ELF-1 (cell line): Measurements from ENCODE around the gene DCDC2C.

Source experiments
- DNase-seq: peaks from one replicate; pipeline ENCODE4 v3.0.0-alpha.2; 2016; ENCODE audit warnings: low read depth, low spot score

Gene DCDC2C

DNA sequence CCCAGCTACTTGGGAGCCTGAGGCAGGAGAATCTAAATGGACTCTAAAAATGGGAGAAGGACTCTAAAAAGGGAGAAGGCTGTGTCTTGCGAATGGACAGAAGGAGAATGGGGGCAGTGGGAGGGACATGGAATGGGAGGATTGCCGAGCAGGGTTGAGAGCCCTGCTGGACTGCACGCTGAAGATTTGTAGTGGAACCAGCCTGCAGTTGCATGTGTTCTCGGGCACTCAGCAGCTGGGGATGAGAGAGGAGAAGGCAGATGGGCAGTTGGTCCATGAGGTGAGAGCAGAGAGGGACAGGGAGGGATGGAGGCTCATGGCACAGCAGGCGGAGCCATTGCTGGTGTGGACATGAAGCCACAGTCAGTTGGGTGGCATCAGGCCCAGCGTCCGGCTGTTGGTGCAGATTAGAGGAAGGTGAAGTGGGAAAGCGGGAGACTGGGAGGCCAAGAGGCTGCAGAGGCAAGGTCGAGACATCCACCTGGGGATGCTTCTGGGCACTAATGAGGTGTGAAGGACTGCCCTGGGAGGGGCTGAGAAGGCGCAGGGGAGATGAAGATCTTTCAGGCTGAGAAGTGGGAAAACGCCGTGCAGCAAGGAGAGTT is 40.7 kb downstream of the DCDC2C start:
- no peak for DNase-seq

DNA sequence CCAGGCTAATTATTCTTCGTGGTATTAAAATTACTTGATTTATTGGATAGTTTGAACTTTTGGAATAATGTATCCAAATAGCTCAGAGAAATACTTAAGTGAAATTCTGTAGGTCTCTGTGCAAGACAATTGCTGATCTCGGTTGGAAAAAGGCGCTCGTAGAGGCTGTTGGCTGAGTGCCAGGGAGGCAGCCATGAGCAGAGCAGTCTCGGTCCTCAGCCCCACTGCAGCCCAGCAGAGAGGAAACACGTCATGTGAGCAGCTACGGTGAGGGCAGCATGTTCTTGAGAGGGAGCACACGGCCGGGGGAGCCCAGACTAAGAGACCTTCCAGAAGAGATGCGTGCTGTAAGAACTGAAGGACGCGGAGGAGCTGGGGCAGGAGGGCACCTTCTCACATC is 42.5 kb downstream of the DCDC2C start:
- DNase-seq, result no peak

GRCh38 chr2:3747032-3747654 is 43.8 kb downstream of the DCDC2C start:
- no peak for DNase-seq

GRCh38 chr2:3747826-3748225 is 44.5 kb downstream of the DCDC2C start:
- DNase-seq, result no peak

- DNase-seq, result no peak
Observed at GRCh38 chr2:3749201-3749600, 45.8 kb downstream of the DCDC2C start.

- no peak for DNase-seq
Observed at GRCh38 chr2:3751251-3751650, 47.9 kb downstream of the DCDC2C start.

- no peak for DNase-seq
Observed at GRCh38 chr2:3751806-3752205, 48.4 kb downstream of the DCDC2C start.

- no peak for DNase-seq
Observed at GRCh38 chr2:3752376-3752775, 49.0 kb downstream of the DCDC2C start.

GRCh38 chr2:3753561-3753960 is 50.2 kb downstream of the DCDC2C start:
- DNase-seq, result no peak

DNA sequence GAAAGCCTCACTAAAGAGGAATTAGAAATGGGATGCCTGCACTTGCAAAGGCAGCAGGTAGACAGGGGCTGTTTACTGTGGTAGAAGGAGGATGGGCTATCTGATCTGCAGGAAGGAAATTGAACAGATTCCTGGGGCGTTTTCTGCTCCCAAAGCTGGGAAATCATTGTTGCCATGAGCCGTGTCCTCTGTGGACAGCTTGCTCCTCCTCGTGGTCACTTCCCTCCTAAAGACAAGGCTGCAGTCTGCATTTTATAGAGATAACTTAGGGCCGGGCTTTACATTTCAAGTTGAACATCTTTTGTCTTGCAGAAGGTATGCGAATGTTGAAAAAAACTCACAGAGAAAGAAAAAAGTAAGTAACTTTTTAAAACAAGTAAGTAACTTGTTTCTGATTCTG is 50.9 kb downstream of the DCDC2C start:
- DNase-seq, result peak; percentile 35

DNA sequence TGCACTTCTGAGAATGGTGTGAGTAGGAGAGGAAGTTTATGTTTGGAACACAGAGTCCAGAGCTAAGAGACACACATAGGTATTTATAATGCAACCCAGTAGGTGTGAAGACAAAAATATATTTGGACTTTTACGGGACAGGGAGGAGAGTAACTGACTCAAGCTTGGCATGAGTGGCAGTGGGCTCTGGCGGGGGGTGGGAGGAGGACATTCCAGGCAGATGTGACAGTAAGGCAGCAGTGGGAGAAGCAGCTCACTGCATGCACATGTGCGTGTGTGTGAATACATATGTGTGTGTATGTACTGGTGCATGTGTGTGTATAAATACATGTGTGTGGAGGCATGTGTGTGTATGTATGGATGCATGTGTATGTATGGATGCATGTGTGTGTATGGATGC is 51.4 kb downstream of the DCDC2C start:
- no peak for DNase-seq

- no peak for DNase-seq
Observed at GRCh38 chr2:3755277-3755676, 51.9 kb downstream of the DCDC2C start.

- peak; percentile 14 for DNase-seq
Observed at GRCh38 chr2:3756306-3756705, 52.9 kb downstream of the DCDC2C start.

DNA sequence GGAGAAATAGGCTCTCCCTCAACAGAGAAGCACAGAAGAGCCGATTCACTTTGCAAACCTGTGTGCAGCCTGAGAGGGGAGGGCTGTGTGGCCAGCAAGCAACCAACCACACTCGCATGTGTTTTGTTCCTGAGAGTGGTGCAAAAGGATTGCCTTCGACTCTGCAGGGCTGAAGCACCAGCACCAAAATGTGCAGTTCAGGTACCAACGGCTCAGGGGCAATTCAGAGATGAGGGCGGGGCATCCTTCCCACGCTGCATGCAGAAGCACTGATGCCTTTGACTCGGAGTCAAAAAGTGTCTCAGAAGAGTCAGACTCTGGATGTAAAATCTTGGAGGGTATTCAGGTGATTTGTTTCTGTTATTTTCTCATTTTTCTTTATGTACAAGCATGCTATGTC is 55.5 kb downstream of the DCDC2C start:
- no peak for DNase-seq

DNA sequence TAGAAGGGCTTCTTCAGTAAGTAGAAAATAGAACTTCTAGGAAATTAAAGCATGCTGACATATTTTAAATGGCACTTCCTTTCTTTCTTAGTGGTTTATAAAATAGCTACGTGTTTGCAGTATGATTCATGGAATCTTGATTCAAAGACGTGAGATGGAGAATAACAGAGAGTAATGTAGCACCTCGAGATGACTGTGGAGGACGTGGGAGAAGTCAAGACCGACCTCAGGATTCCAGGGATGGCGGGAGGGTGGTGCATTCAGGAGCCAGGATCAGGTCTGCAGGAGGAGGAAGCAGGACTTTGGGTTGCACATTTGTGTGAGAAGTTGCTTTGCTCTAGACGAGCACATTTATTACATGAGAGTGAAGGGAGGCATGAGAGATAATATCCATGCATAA is 56.0 kb downstream of the DCDC2C start:
- DNase-seq, result no peak

- DNase-seq, result no peak
Observed at GRCh38 chr2:3759761-3760160, 56.4 kb downstream of the DCDC2C start.

DNA sequence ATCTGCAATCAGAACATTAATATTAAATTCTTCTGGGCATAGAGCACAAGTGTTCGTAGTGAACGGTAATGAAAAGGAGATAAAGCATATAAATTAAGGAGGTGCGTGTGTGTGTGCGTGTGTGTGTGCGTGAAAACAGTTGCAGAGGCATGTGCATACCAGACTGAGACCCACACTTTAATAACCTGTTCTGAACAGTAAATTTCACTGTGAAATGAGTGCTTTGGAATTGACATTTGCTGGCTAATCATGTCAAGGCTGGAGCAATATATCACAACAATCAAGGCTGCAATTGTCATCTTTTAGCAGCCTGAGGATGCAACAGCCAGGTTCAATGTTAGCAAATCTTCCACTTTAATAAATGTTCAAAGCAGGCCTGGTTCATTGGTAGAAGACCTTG is 57.9 kb downstream of the DCDC2C start:
- no peak for DNase-seq

DNA sequence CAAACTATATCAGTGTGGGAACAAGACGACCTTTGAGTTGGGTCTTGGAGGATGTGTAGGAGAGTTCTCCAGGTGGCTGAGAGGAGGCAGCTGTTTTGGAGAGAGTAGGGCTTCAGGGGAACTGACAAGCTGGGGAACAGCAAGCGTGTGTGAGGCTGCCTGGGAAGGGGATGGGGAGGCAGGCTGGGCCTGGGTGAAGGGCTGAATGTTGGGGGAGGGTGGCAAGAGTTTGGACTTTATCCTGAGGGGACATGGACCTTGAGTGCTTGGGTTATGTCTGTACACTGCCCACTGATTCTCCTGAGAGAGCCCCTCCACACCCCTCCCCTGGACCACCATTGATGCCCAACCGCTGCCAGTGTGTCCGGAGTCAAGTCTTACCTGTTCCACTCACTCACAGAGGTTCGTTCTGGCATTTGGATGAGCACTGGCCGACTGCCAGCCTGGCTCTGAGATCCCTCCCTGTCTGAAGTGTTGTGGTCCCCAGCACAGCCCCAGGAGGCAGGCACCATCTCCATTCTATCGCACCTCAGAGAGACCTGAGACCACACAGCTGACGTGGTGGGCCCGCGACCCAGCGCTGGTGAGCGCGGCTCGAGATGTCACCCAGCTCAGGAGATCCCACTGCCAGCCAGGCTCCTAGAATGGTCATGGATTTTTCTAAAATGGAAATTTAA is 59.5 kb downstream of the DCDC2C start:
- no peak for DNase-seq

DNA sequence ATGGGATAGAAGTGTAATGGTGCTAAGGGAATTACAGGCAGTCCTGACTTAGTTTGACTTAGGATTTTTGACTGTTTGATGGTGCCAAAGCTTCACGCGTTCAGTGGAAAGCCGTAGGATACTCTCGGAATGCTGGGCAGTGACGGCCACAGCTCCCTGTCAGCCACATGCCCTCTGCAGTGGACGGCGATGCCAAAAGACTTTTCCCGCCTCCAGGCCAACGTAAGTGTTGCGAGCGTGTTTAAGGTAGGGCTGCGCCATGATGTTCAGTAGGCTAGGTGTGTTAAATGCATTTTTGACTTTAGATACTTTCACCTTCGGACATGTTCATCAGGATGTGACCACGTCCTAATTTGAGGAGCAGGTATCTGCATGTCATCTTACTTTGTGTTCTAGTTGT is 63.4 kb downstream of the DCDC2C start:
- no peak for DNase-seq

- no peak for DNase-seq
Observed at GRCh38 chr2:3768960-3769765, 65.8 kb downstream of the DCDC2C start.

DNA sequence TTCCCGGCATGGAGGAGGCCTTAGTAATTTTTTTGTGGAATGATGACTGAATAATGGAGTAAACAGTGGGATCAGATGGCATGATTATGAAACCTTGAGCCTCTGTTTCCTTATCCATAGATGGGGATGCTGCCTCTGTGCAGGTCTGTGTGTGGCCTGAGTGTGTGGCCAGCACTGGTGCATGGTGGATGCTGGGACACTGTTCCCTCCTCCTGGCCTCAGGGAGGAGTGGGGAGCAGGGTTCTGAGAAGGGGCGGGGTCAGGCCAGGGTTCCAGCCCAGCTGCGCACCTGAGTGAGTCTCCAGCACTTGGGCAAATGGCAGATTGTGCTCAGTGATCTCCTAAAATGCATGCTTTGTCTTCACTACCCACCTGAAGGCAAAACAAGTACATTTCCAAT is 66.4 kb downstream of the DCDC2C start:
- no peak for DNase-seq

DNA sequence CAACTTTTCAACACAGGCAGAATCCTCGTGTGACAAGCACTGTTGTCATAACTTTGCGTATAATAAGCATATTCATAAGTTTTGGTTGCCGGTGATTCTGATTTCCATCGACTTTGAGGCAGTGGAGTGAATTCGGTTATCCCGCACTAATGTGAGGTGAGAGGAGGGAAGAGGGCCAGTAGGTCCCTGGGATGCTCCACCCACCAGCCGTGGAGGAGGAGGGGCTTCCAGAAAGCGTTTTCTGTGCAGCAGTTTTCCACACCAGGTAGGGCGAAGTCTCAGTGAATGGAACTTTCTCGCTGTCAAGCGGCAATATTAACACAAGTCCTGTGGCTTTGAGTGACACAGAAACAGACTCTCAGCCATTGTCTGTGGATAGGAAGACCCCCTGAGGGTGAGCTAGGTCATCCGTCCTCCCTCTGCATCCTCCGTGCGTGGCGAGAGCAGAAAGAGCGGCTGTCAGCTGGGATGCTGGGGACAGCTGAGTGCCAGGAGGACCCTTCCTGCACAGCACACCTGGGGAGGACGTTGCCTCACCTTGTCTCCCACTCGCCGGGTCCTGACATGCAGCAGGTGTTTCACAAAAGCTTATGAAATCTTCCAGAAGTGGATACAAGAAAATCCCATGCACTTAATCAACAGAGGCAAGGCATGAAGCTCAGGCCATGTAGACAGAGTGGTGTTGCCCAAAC is 67.5 kb downstream of the DCDC2C start:
- DNase-seq, result no peak
